ENCODE measurements around the gene KANSL1L. TPM values are rescaled to one million over a fixed set of nuclear protein-coding genes. Genes with fewer than 3 reads are reported as not detected.

KANSL1L gene
- total and polyA plus RNA-seq, 10 of the 15 experiments (the other 5 are each of a cell fraction or from before 2014, with no cell fraction given): 1.2 to 9.5 (median 3.7) TPM

GRCh38 chr2:210170446-210171303, 534 bp downstream of the KANSL1L start (continued):
- TF ChIP-seq CEBPB (IDR thresholded peaks at IDR 0.05; ENCODE audit: borderline replicate concordance in 1 of 2, low read depth in 2 of 2, low read length in 2 of 2) (no peak; a peak in 1 of 4 replicates), POLR2AphosphoS2 (IDR thresholded peaks at IDR 0.05; ENCODE audit: low read depth, low read length) (no peak), GABPA (IDR thresholded peaks at IDR 0.05; ENCODE audit: low read depth) (no peak), FOXK2 (IDR thresholded peaks at IDR 0.05) (no peak), MLLT1 (IDR thresholded peaks at IDR 0.05) (0 out of 2 replicates have a peak, but pooled peaks have one; percentile 45), REST (IDR thresholded peaks at IDR 0.05; ENCODE audit: low read depth, low read length) (no peak), NR2C2 (IDR thresholded peaks at IDR 0.05; ENCODE audit: borderline replicate concordance, control insufficient read depth, insufficient read length, low read depth) (no peak), BACH1 (IDR thresholded peaks at IDR 0.05; ENCODE audit: borderline replicate concordance) (no peak), IRF4 (IDR thresholded peaks at IDR 0.05; ENCODE audit: low read depth, low read length) (0 out of 2 replicates have a peak, but pooled peaks have one; percentile 7), HDAC6 (IDR thresholded peaks at IDR 0.05; ENCODE audit: unreplicated experiment) (no peak), ZBTB4 (CRISPR knock-in tag; IDR thresholded peaks at IDR 0.05) (no peak), RAD21 (IDR thresholded peaks at IDR 0.05; ENCODE audit: insufficient read depth, low read depth, low read length) (no peak), ZNF384 (IDR thresholded peaks at IDR 0.05; ENCODE audit: borderline replicate concordance, low read depth, low read length) (no peak), STAT3 (IDR thresholded peaks at IDR 0.05; ENCODE audit: low read depth, low read length) (no peak), STAT1 (conservative IDR thresholded peaks at IDR 0.05) (no peak), KDM1A (IDR thresholded peaks at IDR 0.05; ENCODE audit: borderline replicate concordance) (no peak), SMAD1 (IDR thresholded peaks at IDR 0.05; ENCODE audit: low read depth, partially characterized antibody) (no peak), BCL3 (IDR thresholded peaks at IDR 0.05; ENCODE audit: borderline replicate concordance, insufficient read depth, low read depth, low read length, poor library complexity, severe bottlenecking) (no peak), ZZZ3 (IDR thresholded peaks at IDR 0.05; ENCODE audit: control insufficient read depth, insufficient read length, low read depth) (no peak)
